Upper lobe of left lung (tissue), 4 donors: ENCODE measurements around the gene MACROH2A2.

Experiments used
- EP300 ChIP-seq, 4 donors: sonication (generic); formaldehyde crosslinking; IDR thresholded peaks; one replicate each; pipeline ENCODE4 v1.5.1; 2017; ENCODE audit warnings: antibody characterized with exemption in 4 of 4, control low read depth in 2 of 4
- POLR2A ChIP-seq, 4 donors: fragments of 450-650 bp; IDR thresholded peaks; one replicate each; pipeline ENCODE4 v1.5.1; 2016 to 2017; ENCODE audit warnings: antibody characterized with exemption in 4 of 4, mild to moderate bottlenecking in 2 of 4
- TF ChIP-seq, protein P1 (sequence below), 6 experiments: fragments of 450-650 bp in 4 of 6; fragments of 200-600 bp in 2 of 6; sonication (generic) in 2 of 6; IDR thresholded peaks; one replicate each; pipeline ENCODE4 v1.5.1; 2016 to 2019; ENCODE audit warnings: antibody characterized with exemption in 6 of 6

GRCh38 chr10:70053841-70054288, 1.2 kb downstream of the MACROH2A2 start:
- TF ChIP-seq POLR2A (IDR thresholded peaks at IDR 0.05): no peak
- TF ChIP-seq, protein P1, sequence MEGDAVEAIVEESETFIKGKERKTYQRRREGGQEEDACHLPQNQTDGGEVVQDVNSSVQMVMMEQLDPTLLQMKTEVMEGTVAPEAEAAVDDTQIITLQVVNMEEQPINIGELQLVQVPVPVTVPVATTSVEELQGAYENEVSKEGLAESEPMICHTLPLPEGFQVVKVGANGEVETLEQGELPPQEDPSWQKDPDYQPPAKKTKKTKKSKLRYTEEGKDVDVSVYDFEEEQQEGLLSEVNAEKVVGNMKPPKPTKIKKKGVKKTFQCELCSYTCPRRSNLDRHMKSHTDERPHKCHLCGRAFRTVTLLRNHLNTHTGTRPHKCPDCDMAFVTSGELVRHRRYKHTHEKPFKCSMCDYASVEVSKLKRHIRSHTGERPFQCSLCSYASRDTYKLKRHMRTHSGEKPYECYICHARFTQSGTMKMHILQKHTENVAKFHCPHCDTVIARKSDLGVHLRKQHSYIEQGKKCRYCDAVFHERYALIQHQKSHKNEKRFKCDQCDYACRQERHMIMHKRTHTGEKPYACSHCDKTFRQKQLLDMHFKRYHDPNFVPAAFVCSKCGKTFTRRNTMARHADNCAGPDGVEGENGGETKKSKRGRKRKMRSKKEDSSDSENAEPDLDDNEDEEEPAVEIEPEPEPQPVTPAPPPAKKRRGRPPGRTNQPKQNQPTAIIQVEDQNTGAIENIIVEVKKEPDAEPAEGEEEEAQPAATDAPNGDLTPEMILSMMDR (IDR thresholded peaks at IDR 0.05): peak in 1 of 6 experiments; percentile 11
- TF ChIP-seq EP300 (IDR thresholded peaks at IDR 0.05): no peak
